Astrocyte of the cerebellum (primary cell): ENCODE results near the gene PRDM16.

Experiments used
- DNase-seq: peaks from one replicate; pipeline ENCODE4 v3.0.0-alpha.2; 2011; ENCODE audit warnings: low read depth
- H3K4me3 ChIP-seq: 2 replicates; pipeline ENCODE4 v1.5.1; 2011; ENCODE audit warnings: mild to moderate bottlenecking, low read depth, low read length, moderate library complexity
- in situ Hi-C: cut with HindIII; loops from 2 replicates; pipeline ENCODE4 v1.10.0; 2017; ENCODE audit warnings: low sequenced_read_pairs
- TF ChIP-seq, protein P1 (sequence below): IDR thresholded peaks from 2 replicates; pipeline ENCODE4 v1.5.1; 2012; ENCODE audit warnings: low read length, low read depth, moderate library complexity, mild to moderate bottlenecking; ENCODE audit errors: missing control alignments

Gene PRDM16

DNA sequence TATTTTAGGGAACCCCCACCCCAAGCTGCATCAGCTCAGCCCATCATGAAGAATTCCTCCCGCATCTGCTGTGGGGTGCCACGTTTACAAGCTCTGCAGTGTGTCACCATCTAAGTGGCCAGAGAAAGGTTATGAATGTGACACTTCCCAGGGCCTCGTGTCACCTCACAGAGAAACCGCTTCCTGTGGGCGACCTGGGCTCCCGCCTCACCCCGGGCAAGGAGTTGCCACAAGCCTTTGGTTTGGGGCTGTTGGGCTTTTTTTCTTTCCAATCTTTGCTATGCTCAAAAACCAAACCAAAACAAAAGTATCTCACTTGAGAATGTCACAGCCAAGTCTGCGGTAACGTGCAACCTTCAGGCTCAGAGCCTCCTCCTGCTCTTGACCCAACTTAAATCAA is 303.3 kb downstream of the PRDM16 start:
- H3K4me3 ChIP-seq, result no peak overlapping the region
- in situ Hi-C loops, result no loop called here
- no peak for DNase-seq
- TF ChIP-seq, protein P1, sequence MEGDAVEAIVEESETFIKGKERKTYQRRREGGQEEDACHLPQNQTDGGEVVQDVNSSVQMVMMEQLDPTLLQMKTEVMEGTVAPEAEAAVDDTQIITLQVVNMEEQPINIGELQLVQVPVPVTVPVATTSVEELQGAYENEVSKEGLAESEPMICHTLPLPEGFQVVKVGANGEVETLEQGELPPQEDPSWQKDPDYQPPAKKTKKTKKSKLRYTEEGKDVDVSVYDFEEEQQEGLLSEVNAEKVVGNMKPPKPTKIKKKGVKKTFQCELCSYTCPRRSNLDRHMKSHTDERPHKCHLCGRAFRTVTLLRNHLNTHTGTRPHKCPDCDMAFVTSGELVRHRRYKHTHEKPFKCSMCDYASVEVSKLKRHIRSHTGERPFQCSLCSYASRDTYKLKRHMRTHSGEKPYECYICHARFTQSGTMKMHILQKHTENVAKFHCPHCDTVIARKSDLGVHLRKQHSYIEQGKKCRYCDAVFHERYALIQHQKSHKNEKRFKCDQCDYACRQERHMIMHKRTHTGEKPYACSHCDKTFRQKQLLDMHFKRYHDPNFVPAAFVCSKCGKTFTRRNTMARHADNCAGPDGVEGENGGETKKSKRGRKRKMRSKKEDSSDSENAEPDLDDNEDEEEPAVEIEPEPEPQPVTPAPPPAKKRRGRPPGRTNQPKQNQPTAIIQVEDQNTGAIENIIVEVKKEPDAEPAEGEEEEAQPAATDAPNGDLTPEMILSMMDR, result no peak

DNA sequence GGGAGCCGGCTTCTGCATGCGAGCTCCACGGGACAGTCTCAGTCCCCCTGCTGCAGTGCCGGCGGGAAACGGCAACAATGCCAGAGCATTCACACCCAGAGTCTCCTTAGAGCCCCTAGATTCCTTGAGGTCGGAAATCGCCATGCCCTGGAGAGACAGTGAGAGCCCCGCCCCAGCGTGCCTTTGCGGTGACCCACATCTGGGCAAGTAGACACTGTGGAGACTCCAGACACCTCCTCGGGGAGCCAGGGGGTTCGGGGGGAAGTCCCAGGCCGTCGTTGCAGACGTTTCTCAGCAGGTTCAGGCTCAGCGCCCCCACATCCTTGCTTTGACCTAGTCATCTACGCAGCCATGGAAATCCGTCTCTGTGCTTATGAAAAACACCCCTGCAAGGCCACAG is 304.2 kb downstream of the PRDM16 start:
- DNase-seq, result no peak
- in situ Hi-C loops, result no loop called here
- no peak overlapping the region for H3K4me3 ChIP-seq
- TF ChIP-seq, protein P1, result no peak

DNA sequence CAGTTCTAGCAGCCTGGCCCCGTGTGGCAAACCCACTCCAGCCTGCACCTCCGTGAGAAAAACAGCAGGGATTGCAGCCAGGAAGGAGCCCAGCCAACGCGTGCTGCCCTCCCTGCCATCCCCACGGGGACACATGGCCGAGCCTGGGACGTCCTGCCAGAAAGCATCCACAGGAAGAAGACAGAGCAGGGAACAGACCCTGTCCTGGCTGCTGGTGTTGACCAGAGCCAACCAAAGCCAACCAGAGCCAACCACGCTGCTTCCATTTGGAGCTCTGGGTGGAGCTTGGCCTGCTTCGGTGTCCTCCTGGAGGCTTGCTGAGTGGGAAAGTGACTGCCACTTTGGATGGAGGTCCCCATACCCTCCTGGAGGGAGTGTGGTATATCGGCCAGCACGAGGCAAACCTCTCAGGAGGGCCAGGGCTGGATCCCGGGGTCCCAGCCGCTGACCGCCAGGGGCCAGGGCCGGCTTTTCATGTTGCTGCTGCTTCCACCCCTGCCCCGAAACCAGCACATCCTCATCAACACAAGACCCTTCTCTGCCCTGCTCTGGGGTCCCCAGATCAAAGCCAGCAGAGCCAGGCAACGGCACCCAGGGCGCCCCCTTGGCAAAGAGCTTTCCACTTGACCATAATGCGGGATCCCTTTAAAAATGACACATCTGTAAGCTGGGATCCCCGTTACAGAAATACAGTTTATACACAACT is 304.9 kb downstream of the PRDM16 start:
- TF ChIP-seq, protein P1, result no peak
- no peak overlapping the region for H3K4me3 ChIP-seq
- no peak for DNase-seq
- in situ Hi-C loops, result no loop called here

DNA sequence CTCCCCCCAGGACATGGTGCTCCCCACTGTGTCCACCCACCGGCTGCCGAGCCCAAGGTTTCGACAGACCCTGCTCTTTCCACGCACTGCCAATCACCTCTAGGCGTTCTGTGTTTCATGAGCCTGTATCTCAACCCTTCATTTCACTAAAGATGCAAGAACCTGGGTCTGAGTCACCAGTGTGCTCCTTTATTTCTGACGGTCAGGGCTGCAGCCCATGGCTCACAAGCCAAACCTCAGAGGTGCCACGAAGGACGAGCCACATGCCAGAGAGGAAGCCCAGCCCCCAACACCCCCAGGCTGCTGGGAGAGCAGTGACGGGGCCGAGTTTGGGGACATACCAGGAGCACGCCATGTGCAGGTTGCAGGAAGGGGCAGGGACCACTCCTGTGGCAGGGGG is 306.2 kb downstream of the PRDM16 start:
- no peak for DNase-seq
- no peak overlapping the region for H3K4me3 ChIP-seq
- TF ChIP-seq, protein P1, result no peak
- in situ Hi-C loops, result no loop called here

DNA sequence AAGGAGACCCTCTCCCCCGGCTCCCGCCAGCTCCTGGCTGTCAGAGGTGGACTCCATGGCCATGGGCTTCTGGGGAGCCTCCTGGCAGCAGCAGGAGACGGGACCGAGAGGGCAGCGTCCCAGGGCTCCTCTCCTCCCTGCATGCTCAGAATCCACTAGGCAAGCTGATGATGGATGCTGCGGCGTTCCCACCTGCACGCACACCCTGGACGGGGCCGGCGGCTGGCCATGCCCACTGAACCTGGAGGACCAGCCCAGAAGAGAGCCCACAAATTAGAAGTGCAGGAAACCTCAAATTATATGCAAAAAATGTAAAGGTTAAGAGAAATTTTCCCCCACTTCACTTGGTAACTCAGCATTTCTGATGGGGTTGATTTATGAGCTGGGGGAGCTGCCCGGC is 308.2 kb downstream of the PRDM16 start:
- TF ChIP-seq, protein P1, result no peak
- DNase-seq, result no peak
- in situ Hi-C loops, result no loop called here
- no peak overlapping the region for H3K4me3 ChIP-seq

DNA sequence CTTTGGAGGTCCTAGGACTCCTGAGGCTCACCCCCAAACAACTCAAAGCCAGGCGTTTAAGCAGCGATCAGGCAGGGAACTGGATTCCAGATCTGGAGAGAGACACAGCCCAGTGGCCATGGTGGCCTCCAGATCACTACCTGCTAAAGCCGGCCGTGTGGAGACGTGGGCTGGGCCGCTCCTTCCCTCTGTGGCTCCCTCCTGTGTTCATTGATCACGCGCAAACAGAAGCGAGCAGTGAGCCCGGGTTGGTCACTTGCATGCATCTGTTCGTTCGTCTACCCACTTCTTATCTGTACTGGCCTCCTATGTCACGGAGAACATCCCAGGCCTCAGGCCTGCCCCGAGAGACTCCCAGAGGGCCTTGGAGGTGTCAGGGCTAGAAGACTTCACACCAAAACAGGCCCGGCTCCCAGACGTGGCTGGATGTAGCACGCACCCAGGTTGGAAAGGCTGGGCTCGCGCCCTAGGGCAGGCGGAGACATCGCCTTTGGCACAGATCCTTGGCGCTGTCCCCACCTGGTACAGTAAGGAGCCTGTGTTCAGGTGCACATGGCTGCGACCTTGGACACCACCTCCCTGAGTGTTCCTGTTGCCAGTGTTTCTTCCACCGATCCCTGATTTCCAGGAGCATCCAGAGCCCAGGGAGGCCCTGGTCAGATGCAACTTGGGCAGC is 308.7 kb downstream of the PRDM16 start:
- H3K4me3 ChIP-seq, result no peak overlapping the region
- no peak for DNase-seq

More for the DNA sequence above, 308.7 kb downstream of the PRDM16 start:
- in situ Hi-C loops, result no loop called here
- TF ChIP-seq, protein P1, result no peak
